Activated CD8-positive, alpha-beta memory T cell treated with anti-CD3 and anti-CD28 coated beads for 48 hours (primary cell): ENCODE measurements around the gene ARL16.

Source experiments
- DNase-seq, 3 experiments: peaks; one replicate each; pipeline ENCODE4 v3.0.0-alpha.2; 2020; ENCODE audit warnings: low read depth in 2 of 3, low spot score in 2 of 3

Gene ARL16, protein sequence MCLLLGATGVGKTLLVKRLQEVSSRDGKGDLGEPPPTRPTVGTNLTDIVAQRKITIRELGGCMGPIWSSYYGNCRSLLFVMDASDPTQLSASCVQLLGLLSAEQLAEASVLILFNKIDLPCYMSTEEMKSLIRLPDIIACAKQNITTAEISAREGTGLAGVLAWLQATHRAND

DNA sequence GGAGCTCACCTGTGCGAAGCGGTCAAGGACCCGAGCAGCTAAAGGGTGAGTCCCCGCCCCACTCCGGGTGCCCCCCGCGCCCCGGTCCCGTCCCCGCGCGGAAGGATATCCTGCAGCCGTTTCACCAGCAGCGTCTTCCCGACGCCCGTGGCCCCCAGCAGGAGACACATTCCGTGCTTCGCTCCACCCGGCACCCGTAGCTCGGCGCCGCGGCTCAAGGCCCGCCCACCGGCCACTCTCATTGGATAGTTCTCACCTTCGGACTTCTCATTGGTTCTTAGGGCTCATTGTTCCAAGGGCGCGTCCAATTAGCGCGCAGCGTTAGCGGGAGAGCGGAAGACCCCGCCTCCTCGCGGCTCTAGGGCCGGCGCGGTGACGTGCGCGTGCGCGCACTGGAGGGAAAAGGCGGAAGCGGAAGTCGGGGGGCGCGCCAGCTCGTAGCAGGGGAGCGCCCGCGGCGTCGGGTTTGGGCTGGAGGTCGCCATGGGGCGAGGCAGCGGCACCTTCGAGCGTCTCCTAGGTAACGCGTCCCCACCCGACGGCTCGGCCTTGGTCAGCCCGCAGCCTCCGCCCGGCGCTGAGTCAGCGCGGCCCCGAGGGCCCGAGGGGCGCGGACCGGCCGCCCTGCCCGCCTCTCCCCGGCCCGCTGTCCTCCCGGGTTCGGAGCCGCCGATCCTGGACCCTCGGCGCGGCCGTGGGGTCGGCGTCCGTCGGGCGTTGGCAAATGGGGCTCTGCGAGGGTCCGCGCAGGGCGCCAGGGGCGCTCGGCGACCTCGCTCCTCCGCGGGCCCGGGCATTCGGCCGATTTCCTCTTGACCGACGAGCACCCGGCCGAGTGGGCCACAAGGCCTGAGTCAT, at the start of gene ARL16, which contains the start of gene HGS:
TSS of gene ARL16 (minus strand) at position 214 of the 858 bp plus-strand sequence. CDS start at position 170, 44 bp downstream.
TSS of gene HGS (plus strand) at position 428 of the 858 bp plus-strand sequence. CDS start at position 484, 56 bp downstream.
- peak; percentile 93 to 97 (median 95) for DNase-seq

- DNase-seq: no peak
Observed at GRCh38 chr17:81727324-81728031, 43.9 kb upstream of the ARL16 start.

- no peak for DNase-seq
Observed at GRCh38 chr17:81726004-81726403, 42.4 kb upstream of the ARL16 start.

GRCh38 chr17:81725439-81725838, 41.8 kb upstream of the ARL16 start:
- no peak for DNase-seq

- no peak for DNase-seq
Observed at GRCh38 chr17:81723651-81724209, 40.1 kb upstream of the ARL16 start.

GRCh38 chr17:81722184-81723120, 38.9 kb upstream of the ARL16 start:
- no peak for DNase-seq

DNA sequence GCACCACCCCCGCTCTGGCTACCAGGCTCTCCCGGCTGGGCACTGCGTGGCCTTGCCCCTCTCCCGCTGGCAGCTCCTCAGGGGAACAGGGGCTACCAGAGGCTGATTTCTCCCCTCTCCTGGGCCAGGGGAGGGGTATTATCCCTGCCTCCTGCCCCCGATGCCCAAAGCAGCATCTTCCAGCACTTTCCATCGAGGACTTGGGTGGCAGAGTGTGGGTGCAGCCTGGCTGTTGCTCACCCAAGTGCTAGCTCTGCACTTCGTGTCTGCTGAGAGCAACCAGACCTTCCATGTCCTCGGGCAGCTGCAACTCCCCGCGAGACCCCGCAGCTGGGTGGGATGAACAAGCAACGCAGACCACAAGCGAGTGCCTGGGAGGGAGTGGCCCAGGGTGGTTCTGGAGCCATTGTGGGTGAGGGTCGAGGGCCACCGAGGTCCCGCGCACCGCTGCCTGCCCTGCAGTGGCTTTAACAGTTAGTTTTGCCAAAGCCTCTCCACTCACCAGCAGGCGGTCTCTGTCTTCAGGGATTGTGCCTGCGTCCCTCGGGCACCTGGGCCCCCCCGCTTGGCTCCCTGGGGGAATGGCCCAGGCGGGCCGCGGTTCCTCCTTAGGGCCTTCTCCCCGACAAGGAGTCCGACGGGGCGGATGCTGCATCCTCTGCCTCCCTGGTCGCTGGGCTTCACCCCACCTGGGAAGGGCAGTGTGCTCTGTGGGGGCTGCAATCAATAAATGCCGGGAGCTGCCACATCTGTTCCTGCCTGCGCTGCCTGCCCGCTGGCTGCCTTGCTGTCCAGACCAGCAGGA, 36.9 kb upstream of the ARL16 start:
- no peak for DNase-seq

DNA sequence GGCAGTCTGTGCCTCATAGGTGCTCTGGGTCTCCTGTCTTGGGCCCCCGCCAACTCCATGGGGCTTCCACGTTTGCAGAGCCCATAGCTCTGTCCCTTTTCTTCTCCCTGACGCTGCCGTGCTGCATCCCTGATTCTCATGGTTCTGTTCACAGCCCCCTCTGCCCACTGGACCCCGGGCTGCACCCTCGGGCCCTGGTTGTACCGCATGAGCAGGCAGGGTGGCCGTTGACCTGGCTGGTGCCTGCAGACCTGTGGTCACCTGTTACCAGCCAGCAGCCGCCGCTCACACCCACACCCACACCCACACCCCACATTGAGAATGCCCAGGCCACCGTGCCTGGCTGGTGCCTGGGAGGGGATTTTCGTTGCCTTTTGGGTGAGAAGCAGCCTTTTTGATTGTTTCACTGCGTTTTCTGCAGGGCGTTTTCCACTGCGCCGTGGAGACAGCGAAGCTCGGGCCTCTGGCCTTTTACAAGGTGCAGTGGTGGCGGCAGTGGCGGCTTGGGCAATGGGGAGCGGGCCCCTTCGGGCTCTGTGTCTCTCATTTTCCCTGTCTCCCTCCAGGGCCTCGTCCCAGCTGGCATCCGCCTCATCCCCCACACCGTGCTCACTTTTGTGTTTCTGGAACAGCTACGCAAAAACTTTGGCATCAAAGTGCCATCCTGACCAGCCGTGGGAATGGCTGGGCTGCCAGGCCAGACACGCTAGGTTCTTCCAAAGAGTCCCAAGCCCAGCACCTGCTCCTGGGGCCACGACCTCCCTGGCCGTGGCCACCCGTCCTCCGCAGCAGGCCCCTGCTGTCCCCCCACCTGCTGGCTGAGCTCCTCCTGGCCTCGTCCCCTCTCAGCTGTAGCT, 36.0 kb upstream of the ARL16 start:
- DNase-seq: no peak

- no peak for DNase-seq
Observed at GRCh38 chr17:81717766-81718089, 34.1 kb upstream of the ARL16 start.

- no peak for DNase-seq
Observed at GRCh38 chr17:81717049-81717765, 33.6 kb upstream of the ARL16 start.

- DNase-seq: no peak
Observed at GRCh38 chr17:81716674-81716996, 33.0 kb upstream of the ARL16 start.

DNA sequence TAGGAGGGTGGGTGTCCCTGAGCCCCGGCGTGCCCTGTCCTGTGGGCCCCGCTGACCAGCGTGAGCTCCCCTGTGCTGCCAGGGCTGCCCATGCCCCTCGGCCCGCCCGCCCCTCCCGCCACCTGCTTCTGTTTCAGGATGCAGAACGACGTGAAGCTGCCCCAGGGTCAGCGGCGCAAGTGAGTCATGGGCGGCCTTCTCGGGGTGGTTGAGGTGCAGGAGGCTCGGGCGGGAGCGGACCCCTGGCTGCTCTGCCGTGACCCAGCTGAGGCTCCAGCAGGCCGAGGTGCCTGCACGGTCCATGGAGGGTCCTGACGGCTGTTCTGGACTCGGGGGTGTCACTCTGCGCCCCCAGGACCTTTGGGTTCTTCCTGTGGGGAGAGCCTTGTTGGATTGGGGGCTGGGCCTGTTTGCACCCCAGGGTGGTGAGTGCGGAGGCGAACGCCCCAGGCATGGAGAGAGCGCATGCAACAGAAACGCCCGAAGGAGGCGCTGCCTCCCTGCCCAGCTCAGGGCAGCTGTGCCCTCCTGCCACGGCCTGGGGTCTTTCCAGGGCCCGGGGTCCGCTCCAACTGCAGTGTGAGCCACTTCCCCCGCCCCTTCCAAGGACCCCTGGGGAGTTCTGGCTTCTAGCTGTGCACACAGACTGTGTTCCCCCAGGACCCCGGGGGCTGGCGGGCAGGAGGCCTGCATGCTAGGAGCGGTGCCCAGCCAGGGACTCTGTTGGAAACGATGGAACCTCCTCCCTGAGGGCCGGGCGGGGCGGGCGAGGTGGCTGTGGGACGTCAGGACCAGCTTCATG, 32.5 kb upstream of the ARL16 start:
- DNase-seq: no peak

- no peak for DNase-seq
Observed at GRCh38 chr17:81715107-81715871, 31.7 kb upstream of the ARL16 start.

DNA sequence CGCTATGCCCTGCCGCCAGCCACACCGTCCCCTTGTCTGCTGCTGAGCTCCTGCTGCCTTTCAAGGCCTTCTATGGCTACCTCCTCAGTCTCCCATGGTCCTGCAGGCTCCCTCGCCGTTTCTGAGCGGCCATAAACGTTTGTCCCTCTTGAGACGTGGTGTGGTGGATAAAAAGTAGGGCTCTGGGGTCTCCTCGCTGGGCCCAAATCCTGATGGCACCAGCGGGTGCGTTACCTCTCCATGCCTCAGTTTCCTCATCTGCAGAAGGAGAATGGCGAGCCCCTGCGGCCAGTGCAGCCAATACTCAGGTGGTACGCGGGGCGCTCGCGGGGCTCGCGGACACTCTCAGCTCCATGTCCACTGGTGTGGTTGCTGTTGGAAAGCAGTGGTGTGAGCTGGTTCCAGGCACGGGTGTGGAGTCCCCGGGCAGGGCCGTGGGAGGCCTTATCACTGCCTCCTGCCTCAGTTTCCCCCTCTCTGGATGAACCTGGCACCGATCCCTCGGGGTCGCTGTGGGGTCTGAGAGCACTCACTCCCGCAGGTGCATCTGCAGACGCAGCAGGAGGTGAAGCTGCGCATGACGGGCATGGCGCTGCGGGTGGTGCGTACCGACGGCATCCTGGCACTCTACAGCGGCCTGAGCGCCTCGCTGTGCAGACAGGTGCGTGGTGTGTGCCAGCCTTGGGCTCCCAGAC, 31.0 kb upstream of the ARL16 start:
- no peak for DNase-seq

- DNase-seq: no peak
Observed at GRCh38 chr17:81713556-81714411, 30.2 kb upstream of the ARL16 start.
